SKM-1 (cell line): ENCODE data around the gene VWC2.

Experiments
- DNase-seq: peaks from one replicate; lab custom pipeline; 2025; ENCODE audit not compliant: unreplicated experiment; lab: John Stamatoyannopoulos, UW

Gene VWC2

GRCh38 chr7:49931627-49932026 lies 158.2 kb downstream of the VWC2 start:
- no peak for DNase-seq

GRCh38 chr7:49937608-49938007 lies 164.2 kb downstream of the VWC2 start:
- DNase-seq, result no peak
